H1 (cell line): ENCODE data around the gene SIM2. TPM values are rescaled to one million over a fixed set of nuclear protein-coding genes. Genes with fewer than 3 reads are reported as not detected.

Experiments
- ASH2L ChIP-seq: fragments of 200-600, 300-600 bp; sonication (generic); IDR thresholded peaks from one replicate; pipeline ENCODE4 v1.7.1; 2017; ENCODE audit warnings: low read length
- CHD7 ChIP-seq: fragments of 300-600 bp; sonication (generic); IDR thresholded peaks from 2 replicates; pipeline ENCODE4 v1.7.1; 2012; ENCODE audit warnings: low read length, moderate library complexity, mild to moderate bottlenecking, inconsistent platforms; ENCODE audit not compliant: insufficient replicate concordance
- TAF1 ChIP-seq: IDR thresholded peaks from 2 replicates; pipeline ENCODE4 v1.6.1; 2011; ENCODE audit warnings: mild to moderate bottlenecking, low read depth, low read length
- polyA plus RNA-seq, 7 experiments: library from polyadenylated mRNA; depleted of rRNA in 3 of 7; stranded (reverse) in 5 of 7; unstranded in 2 of 7; fragments of >200 nt in 5 of 7; fragments of 200-250 nt in 2 of 7; gene quantifications; 1 replicate in 5 of 7; 2 replicates in 1 of 7; 4 replicates in 1 of 7; pipeline versions ENCODE4 v1.2.1 to v1.2.3, GENCODE V29; 2011 to 2013; ENCODE audit warnings: missing spikeins in 2 of 7, mixed read lengths in 2 of 7
- total RNA-seq: library from RNA; stranded (reverse); fragmentation: NEBNext Ultra II Directional; extraction: Animal tissue kit (Norgen Biotek cat#: 25700); gene quantifications from 2 replicates; pipeline ENCODE4 v1.2.1, GENCODE V29; 2021

The SIM2 gene
- total and polyA plus RNA-seq, 2 of the 8 experiments (the other 6 are each of a cell fraction or from before 2014, with no cell fraction given) = 0.05 to 0.26 TPM

GRCh38 chr21:36691555-36692041 lies 7.3 kb upstream of the SIM2 start (continued):
- no peak for TF ChIP-seq CHD7
- TF ChIP-seq ASH2L = no peak
- no peak for TF ChIP-seq TAF1
